ENCODE measurements around the gene CFAP251.
A peak's percentile ranks its signal among the peaks of the same experiment; 100 is the strongest.
"Not testable (repeated sequence)": the region's sequence is repeated elsewhere in the genome, so short reads cannot be mapped to it uniquely, and the experiment has no call there.

CFAP251 gene

GRCh38 chr12:122026706-122027333, 108.4 kb downstream of the CFAP251 start:
- DNase-seq (ENCODE audit: low read depth in 2 of 2), result no peak

GRCh38 chr12:122028165-122028904, 109.9 kb downstream of the CFAP251 start:
- no peak for DNase-seq (ENCODE audit: low read depth in 2 of 2)

DNA sequence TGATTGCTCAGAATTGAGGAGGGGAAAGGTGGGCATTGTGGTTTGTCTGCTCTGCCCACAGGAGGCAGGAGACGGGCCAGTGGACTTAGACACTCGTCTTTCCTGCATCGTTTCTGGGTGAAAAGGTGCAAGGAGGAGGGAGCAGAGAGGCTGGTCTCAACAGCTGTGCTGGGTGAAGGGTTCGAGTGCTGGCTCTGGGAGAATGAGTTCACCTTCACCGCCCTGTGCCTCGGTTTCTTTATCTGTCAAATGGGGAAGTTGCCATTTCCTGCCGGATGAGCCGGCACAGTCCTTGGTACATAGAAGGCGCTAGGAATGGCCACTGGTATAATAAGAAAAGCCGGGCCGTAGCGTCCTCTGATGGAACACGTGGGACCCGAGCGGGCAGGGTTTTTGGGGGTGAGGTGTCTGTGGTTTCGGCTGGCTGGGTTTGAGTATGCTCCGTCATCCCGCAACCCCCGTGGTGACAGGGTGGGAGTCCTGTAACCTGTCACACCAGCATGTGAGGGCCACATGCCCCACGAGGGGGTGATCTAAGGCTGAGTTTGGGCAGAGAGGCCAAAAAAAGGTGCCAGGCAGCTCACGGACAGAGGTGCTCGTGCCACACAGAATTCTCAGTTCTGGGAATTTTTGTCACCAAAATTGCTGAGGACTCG, 110.6 kb downstream of the CFAP251 start:
- no peak for DNase-seq (ENCODE audit: low read depth in 2 of 2)

GRCh38 chr12:122029620-122030423, 111.4 kb downstream of the CFAP251 start:
- no peak for DNase-seq (ENCODE audit: low read depth in 2 of 2)

DNA sequence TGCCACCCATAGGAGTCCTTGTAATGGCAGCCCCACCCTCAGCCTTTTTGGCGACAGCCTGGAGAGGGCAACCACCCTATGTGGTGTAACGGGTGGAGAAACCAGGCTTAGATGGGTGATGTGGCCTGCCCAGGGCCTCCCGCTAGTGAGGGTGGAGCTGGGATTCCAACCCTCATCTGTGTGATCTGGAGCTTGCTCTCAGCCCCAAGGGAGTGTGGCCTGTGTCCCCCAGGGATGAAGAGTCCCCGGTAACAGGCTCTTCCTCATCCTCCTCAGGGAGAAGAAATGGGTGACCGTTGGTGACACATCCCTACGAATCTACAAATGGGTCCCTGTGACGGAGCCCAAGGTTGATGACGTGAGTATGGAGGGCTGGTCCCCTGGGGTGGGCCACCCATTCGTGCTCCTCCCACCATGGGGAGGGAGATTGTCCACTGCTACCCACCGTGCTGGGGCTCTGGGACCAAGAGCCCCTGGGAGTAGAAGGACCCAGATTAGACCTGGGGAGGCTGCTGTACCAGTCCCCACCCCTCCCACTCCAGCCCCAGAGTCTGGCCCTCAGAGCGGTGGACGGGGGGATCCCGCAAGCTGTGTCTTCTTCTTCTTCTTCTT, 112.1 kb downstream of the CFAP251 start:
- DNase-seq (ENCODE audit: low read depth in 2 of 2), result no peak

DNA sequence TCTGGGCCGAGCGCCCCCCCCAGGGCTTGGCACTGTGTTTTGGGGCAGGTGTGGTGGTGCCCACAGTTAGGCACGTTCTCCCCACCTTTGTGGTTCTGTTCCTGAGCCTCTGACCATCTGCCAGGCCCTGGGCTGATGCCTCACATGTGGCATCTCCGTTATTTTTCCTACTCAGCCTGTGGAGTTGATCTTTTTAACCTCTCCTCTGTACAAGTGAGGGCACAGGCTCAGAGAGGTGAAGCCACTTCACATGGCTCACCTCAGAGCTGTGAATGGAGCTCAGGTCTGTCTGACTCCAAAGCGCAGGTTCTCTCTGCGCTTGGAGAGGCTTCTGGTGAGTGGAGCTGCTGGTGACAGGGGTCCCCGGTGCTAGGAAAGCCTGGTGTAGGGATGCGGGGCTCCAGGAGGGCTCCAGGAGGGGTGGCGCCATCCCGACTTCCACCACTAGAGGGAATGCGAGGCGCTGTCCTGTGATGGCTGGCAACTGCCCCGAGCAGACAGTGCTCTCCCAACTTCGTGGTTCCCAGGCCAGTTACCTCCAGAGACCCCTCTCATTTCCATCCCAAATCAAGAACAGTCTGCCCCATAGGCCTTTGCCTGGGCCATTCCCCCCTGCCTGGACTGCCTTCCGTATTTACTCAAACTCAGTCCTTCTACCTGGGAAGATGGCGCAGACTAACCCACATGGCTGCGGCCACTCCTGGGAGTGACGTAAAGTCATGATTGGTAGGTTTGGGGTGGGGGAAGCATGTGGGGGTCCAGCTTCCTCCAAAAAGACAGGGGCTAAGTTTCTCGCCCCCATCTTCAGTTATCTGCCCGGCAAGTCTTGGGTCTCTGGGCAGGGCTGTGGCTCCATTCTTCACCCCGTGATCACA, 113.2 kb downstream of the CFAP251 start:
- DNase-seq (ENCODE audit: low read depth in 2 of 2), result peak in 1 of 2 donors; percentile 30

GRCh38 chr12:122032580-122032979, 114.2 kb downstream of the CFAP251 start:
- no peak for DNase-seq (ENCODE audit: low read depth in 2 of 2)

GRCh38 chr12:122035292-122035691, 116.9 kb downstream of the CFAP251 start:
- DNase-seq (ENCODE audit: low read depth in 2 of 2), result no peak

- no peak for DNase-seq (ENCODE audit: low read depth in 2 of 2)
Measured at GRCh38 chr12:122036153-122036552, 117.8 kb downstream of the CFAP251 start.

- no peak for DNase-seq (ENCODE audit: low read depth in 2 of 2)
Measured at GRCh38 chr12:122040579-122041386, 122.4 kb downstream of the CFAP251 start.

DNA sequence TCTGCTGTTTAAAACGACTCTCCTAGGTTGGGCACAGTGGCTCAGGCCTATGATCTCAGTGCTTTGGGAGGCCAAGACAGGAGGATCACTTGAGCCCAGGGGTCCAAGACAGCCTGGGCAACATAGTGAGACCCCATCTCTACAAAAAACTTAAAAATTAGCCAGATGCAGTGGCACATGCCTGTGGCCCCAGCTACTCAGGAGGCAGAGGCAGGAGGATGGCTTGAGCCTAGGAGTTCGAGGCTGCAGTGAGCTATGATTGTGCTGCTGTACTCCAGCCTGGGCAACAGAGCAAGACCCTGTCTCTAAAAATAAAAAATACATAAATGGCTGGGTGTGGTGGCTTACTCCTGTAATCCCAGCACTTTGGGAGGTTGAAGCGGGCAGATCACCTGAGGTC, 123.1 kb downstream of the CFAP251 start:
- DNase-seq (ENCODE audit: low read depth in 2 of 2), result not testable (repeated sequence)

- no peak for DNase-seq (ENCODE audit: low read depth in 2 of 2)
Measured at GRCh38 chr12:122042910-122043309, 124.5 kb downstream of the CFAP251 start.

DNA sequence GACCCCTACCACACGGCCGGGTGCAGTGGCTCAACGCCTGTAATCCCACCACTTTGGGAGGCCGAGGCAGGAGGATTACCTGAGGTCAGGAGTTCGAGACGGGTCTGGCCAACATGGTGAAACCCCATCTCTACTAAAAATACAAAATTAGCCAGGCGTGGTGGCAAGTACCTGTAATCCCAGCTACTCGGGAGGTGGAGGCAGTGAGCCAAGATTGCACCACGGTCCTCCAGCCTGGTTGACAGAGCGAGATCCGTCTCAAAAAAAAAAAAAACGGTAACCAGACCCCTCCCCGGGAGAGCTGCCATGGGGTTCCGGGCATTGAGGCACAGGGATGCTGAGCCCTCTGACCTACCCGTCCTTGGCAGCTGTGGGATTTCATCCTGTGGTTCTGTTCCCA, 125.1 kb downstream of the CFAP251 start:
- DNase-seq (ENCODE audit: low read depth in 2 of 2), result no peak

GRCh38 chr12:122045262-122045661, 126.9 kb downstream of the CFAP251 start:
- DNase-seq (ENCODE audit: low read depth in 2 of 2), result no peak

DNA sequence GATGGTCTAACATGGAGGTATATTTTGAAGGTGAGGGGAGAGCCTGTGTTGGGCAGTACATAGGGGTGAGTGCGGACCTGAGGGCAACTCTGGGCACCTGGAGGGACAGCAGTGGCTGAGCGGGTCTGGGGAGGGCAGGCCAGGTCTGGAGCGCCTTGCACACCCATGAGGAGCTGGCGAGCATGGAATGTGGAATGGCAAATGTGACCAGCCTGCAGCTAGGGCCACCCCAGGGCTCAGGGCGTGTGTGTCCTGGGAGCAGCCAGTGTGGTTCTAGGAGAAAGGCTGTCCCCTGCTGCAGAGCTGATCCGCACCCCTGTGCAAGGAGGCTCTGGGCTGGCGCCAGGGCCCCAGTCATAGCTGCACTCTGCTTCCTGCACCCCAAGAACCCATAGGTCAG, 127.8 kb downstream of the CFAP251 start:
- DNase-seq (ENCODE audit: low read depth in 2 of 2), result no peak

GRCh38 chr12:122048151-122048550, 129.8 kb downstream of the CFAP251 start:
- no peak for DNase-seq (ENCODE audit: low read depth in 2 of 2)

GRCh38 chr12:122049827-122050226, 131.4 kb downstream of the CFAP251 start:
- DNase-seq (ENCODE audit: low read depth in 2 of 2), result no peak

- no peak for DNase-seq (ENCODE audit: low read depth in 2 of 2)
Measured at GRCh38 chr12:122050706-122051105, 132.3 kb downstream of the CFAP251 start.

DNA sequence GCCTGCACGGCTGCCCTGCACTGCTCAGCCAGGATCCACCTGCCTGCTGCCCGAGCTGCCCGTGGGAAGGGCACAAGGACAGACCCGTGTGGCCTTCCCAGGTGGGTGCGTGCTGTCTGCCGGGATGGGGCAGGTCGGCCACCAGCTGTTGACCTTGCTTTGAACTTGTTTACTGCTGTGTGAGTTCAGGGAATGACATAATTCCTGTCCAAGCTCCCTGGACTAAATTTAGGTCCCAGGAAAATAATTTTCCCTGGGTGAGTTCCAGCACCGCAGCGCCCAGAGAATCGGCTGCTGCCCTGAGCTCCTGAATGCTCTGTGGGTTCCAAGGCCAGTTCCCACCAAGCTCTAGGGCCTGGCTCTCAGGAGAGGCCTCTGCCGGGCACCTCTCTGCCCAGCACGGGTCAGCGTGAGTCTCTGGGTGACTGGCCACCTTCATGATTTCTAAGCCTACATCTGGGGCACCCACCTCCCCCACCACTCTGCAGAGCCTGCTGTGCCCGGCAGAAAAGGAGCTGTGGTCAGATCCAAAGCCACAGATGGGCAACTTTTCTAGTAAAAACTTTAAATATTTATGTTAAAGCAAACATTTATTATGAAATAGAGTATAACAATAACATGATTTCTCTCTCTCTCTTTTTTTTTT, 133.0 kb downstream of the CFAP251 start:
- DNase-seq (ENCODE audit: low read depth in 2 of 2), result no peak
